ENCODE results near the gene RPGRIP1. TPM values are rescaled to one million over a fixed set of nuclear protein-coding genes. Genes with fewer than 3 reads are reported as not detected.

RPGRIP1 gene
- total and polyA plus RNA-seq, 2 of the 4 experiments (the other 2 are of a cell fraction) = not detected

GRCh38 chr14:21320913-21321312 is 41.0 kb downstream of the RPGRIP1 start:
- ATAC-seq (ENCODE audit: low read depth) = no peak

More at GRCh38 chr14:21320913-21321312, 41.0 kb downstream of the RPGRIP1 start:
- no peaks in the 10 kb centered on the region for H3K79me1 ChIP-seq (ENCODE audit: low read depth in 1 of 2, low read length in 2 of 2)
- no peak overlapping the region for H3K9ac ChIP-seq (ENCODE audit: low read depth, low read length)
- H4K8ac ChIP-seq (ENCODE audit: low read depth in 2 of 2, low read length in 2 of 2) = no peak overlapping the region
- no peak overlapping the region for H4K91ac ChIP-seq (ENCODE audit: insufficient read depth, low read depth, low read length)
- H3K56ac ChIP-seq (ENCODE audit: extremely low read depth, insufficient read depth, low read length) = no peak overlapping the region
- no peak overlapping the region for H3K4ac ChIP-seq (ENCODE audit: low read depth, low read length)
- no TSS peak for BruUV-seq (replicated peaks)
- POLR2A ChIA-PET (ENCODE audit: unreplicated experiment) = interaction anchor here (0.6 kb wide), 1 partner anchor 22 kb away, joined by 3 read pairs; no protein-coding TSS in a partner anchor
- H2AFZ ChIP-seq (replicated peaks; ENCODE audit: low read length, poor library complexity) = no peak overlapping the region
- TF ChIP-seq RFX5 (IDR thresholded peaks at IDR 0.05; ENCODE audit: low read depth, low read length) = no peak
- TF ChIP-seq RAD21 (IDR thresholded peaks at IDR 0.05; ENCODE audit: low read length) = no peak
- TF ChIP-seq FOS (IDR thresholded peaks at IDR 0.05; ENCODE audit: low read depth, low read length) = no peak
- no peak for TF ChIP-seq MAZ (IDR thresholded peaks at IDR 0.05; ENCODE audit: borderline replicate concordance, low read depth, low read length)
- TF ChIP-seq CTCF (conservative IDR thresholded peaks at IDR 0.05; ENCODE audit: low read depth, low read length) = no peak
- TF ChIP-seq NFE2L2 (IDR thresholded peaks at IDR 0.05; ENCODE audit: low read depth, low read length) = no peak
- no peak for TF ChIP-seq RCOR1 (IDR thresholded peaks at IDR 0.05; ENCODE audit: insufficient replicate concordance, low read length)
- no peak for TF ChIP-seq POLR2A (IDR thresholded peaks at IDR 0.05; ENCODE audit: low read depth, low read length)
- no peak for TF ChIP-seq SMC3 (IDR thresholded peaks at IDR 0.05; ENCODE audit: low read depth, low read length)
- TF ChIP-seq CHD1 (IDR thresholded peaks at IDR 0.05; ENCODE audit: low read depth, low read length) = no peak
- TF ChIP-seq MXI1 (IDR thresholded peaks at IDR 0.05; ENCODE audit: borderline replicate concordance, low read depth, low read length) = no peak
- no peak for TF ChIP-seq CEBPB (IDR thresholded peaks at IDR 0.05; ENCODE audit: low read depth, low read length)
- TF ChIP-seq BHLHE40 (IDR thresholded peaks at IDR 0.05; ENCODE audit: low read depth, low read length) = no peak
- no peak for TF ChIP-seq MAFK (IDR thresholded peaks at IDR 0.05; ENCODE audit: low read depth, low read length)
- TF ChIP-seq USF2 (IDR thresholded peaks at IDR 0.05; ENCODE audit: low read depth, low read length) = no peak
- no peak overlapping the region for H3K4me2 ChIP-seq (ENCODE audit: low read depth, low read length)
- H2BK20ac ChIP-seq (ENCODE audit: low read depth, low read length) = no peak overlapping the region
- intact Hi-C loops (cut with micrococcal nuclease) = no loop called here
- WGBS, 2 experiments (ENCODE audit: extremely low coverage in 2 of 2, insufficient read length in 1 of 2) = no CpG with 5 or more reads among the region's 2 CpGs
- H3K36me3 ChIP-seq (ENCODE audit: control insufficient read depth, insufficient read depth, low read length) = no peaks in the 10 kb centered on the region
- H2BK5ac ChIP-seq (ENCODE audit: low read depth, low read length, poor library complexity, severe bottlenecking) = no peak overlapping the region
- dilution Hi-C loops (cut with HindIII; ENCODE audit: low sequenced_read_pairs, unreplicated experiment) = no loop called here
- in situ Hi-C loops (cut with MboI; ENCODE audit: low sequenced_read_pairs) = no loop called here
- no peaks in the 10 kb centered on the region for H4K20me1 ChIP-seq (ENCODE audit: insufficient read depth, low read length)
- no peak overlapping the region for H4K5ac ChIP-seq (ENCODE audit: low read depth, low read length)
- H3K9me3 ChIP-seq (ENCODE audit: control insufficient read depth, insufficient read depth, low read length) = no peaks in the 10 kb centered on the region
- no peak overlapping the region for H3K4me3 ChIP-seq (ENCODE audit: insufficient read depth, low read depth, low read length)
- H3K27ac ChIP-seq (ENCODE audit: insufficient read depth, low read length) = no peak overlapping the region
- no peak overlapping the region for H3K18ac ChIP-seq (ENCODE audit: low read depth, low read length)
- no peak overlapping the region for H2BK15ac ChIP-seq (ENCODE audit: low read depth, low read length)
- CTCF ChIA-PET = no interaction called here
- H2BK120ac ChIP-seq (ENCODE audit: low read depth, low read length) = no peak overlapping the region
- H2AK9ac ChIP-seq (replicated peaks; ENCODE audit: low read depth, low read length, poor library complexity) = no peak overlapping the region
- H3K27me3 ChIP-seq (ENCODE audit: control insufficient read depth, insufficient read depth, low read length) = peaks cover 38% of the 10 kb centered on the region
- H2AK5ac ChIP-seq (ENCODE audit: low read depth, low read length) = no peak overlapping the region
- no peak overlapping the region for H3K23ac ChIP-seq (ENCODE audit: low read depth, low read length)
- no peak overlapping the region for H3K14ac ChIP-seq (replicated peaks; ENCODE audit: low read depth, low read length)
- no peaks in the 10 kb centered on the region for H3K4me1 ChIP-seq (ENCODE audit: control insufficient read depth, insufficient read depth, low read length)
- no peaks in the 10 kb centered on the region for H3K9me1 ChIP-seq (ENCODE audit: insufficient read depth, low read length)
- DNase-seq = no peak

Measured in IMR-90 (cell line).